Spleen (tissue), 7 donors: ENCODE data around the gene TMOD4.

ENCODE experiments used
- CTCF ChIP-seq, 11 experiments: fragments of 200-600 bp in 7 of 11; fragments of 450-650 bp in 4 of 11; sonication (generic) in 4 of 11; IDR thresholded peaks in 8 of 11; conservative IDR thresholded peaks in 3 of 11; 1 replicate in 7 of 11; 2 replicates in 4 of 11; pipeline versions ENCODE4 v1.4.0 to v1.8.0; 2016 to 2021; ENCODE audit warnings: antibody characterized with exemption in 11 of 11, inconsistent platforms in 4 of 11, mild to moderate bottlenecking in 1 of 11
- POLR2A ChIP-seq, 3 donors: fragments of 450-650 bp; IDR thresholded peaks; one replicate each; pipeline ENCODE4 v1.5.1; 2017; ENCODE audit warnings: antibody characterized with exemption in 3 of 3, mild to moderate bottlenecking in 1 of 3
- POLR2AphosphoS5 ChIP-seq, 3 donors: sonication (generic); formaldehyde crosslinking; IDR thresholded peaks; one replicate each; pipeline ENCODE4 v1.5.1; 2017; ENCODE audit warnings: antibody characterized with exemption in 3 of 3
- donor health status: DM: no; HTN: no; CAD: no; lungs with moderate emphysema.
- donor health status: DM: no; HTN: no; CAD: no.
- donor health status: DM: no; HTN: no; CAD: no.

- TF ChIP-seq CTCF (IDR thresholded peaks at IDR 0.05 in 8 of 11, conservative IDR thresholded peaks at IDR 0.05 in 3 of 11) (no peak), POLR2A (IDR thresholded peaks at IDR 0.05) (no peak), POLR2AphosphoS5 (IDR thresholded peaks at IDR 0.05) (no peak)
Observed at GRCh38 chr1:151158326-151158725, 17.5 kb downstream of the TMOD4 start.
